Measurements from ENCODE around the gene KRCC1.

KRCC1 gene

DNA sequence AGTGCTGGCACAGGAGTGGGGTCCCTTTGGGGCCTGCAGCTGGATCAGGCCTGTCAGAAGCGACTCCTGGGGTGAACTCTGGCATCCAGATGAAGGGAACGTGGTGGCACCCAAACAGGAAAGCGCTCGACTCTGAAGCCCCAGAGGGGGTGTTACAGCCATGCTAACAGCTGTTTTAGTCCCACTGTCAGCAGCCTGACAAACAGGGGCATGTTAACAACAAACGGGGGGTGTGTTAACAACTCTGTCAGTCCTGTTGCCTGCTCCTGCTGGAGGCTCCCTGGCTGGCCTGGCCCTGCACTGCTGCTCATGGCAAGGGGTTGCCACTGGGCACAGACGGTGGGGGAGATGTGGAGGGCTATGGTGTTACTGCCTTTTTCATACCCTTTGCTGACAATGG lies 36.7 kb downstream of the KRCC1 start:
- TF ChIP-seq SIN3A (IDR thresholded peaks at IDR 0.05; ENCODE audit: borderline replicate concordance, insufficient read depth, low read length) (no peak), TAF1 (IDR thresholded peaks at IDR 0.05; ENCODE audit: borderline replicate concordance, insufficient read depth, low read length) (no peak), POLR2AphosphoS5 (IDR thresholded peaks at IDR 0.05; ENCODE audit: low read depth, low read length) (no peak), FOXP2 (optimal IDR thresholded peaks at IDR 0.05; ENCODE audit: borderline replicate concordance, extremely low read depth, extremely low read length, insufficient read depth) (no peak), REST (IDR thresholded peaks at IDR 0.05; ENCODE audit: insufficient read depth in 1 of 2, low read depth in 2 of 2, low read length in 2 of 2) (no peak)

- TF ChIP-seq TAF1 (IDR thresholded peaks at IDR 0.05; ENCODE audit: borderline replicate concordance, insufficient read depth, low read length) (no peak), FOXP2 (optimal IDR thresholded peaks at IDR 0.05; ENCODE audit: borderline replicate concordance, extremely low read depth, extremely low read length, insufficient read depth) (no peak), POLR2AphosphoS5 (IDR thresholded peaks at IDR 0.05; ENCODE audit: low read depth, low read length) (no peak), REST (IDR thresholded peaks at IDR 0.05; ENCODE audit: insufficient read depth in 1 of 2, low read depth in 2 of 2, low read length in 2 of 2) (no peak), SIN3A (IDR thresholded peaks at IDR 0.05; ENCODE audit: borderline replicate concordance, insufficient read depth, low read length) (no peak)
Observed at GRCh38 chr2:88016960-88017779, 38.4 kb downstream of the KRCC1 start.

DNA sequence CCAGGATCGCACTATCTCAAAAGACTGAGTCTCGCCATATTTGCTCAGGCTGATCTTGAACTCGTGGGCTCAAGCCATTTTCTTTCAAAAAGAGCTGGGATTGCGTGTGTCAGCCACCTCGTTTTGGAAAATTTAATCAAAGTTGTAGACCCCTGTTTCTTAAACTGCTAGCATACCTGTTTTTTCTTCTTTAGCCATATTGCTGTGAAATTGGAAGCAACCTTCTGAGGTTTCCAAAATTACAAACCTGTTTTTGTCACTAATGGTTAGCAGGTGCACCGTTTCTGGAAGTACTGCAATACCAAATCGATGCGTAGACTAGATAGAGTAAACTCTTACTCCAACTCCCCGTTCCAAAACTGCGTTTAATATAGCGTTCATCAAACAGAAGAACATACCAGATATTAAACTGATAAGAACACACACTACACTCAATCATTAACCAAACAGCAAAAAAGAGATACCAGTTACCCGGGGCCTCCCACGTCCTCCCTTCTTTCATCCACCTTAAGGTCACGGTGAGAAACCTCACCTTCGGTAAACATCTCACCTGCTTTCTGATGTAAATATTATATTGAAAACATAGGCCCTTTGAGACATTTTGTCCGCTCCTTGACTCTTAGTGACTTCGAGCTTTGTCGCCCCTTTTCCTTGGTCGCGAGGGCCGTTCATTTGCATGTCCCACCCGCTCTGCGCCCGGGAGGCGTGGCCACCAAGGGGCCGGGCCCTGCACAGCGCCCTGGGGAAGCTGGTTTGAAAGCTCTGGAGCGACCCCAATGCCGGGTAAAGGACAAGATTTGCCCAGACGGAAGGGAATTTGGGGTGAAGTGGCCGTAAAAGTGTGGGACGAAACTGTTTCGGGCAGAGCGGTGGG lies 39.3 kb downstream of the KRCC1 start, which contains the start of gene RNU2-63P:
Gene RNU2-63P, minus strand, starts transcription at position 462 of the 874 bp plus-strand sequence.
- TF ChIP-seq POLR2AphosphoS5 (IDR thresholded peaks at IDR 0.05; ENCODE audit: low read depth, low read length): peak; percentile 47; the same call in 1 of the 2 replicates
- TF ChIP-seq FOXP2 (optimal IDR thresholded peaks at IDR 0.05; ENCODE audit: borderline replicate concordance, extremely low read depth, extremely low read length, insufficient read depth): no peak

DNA sequence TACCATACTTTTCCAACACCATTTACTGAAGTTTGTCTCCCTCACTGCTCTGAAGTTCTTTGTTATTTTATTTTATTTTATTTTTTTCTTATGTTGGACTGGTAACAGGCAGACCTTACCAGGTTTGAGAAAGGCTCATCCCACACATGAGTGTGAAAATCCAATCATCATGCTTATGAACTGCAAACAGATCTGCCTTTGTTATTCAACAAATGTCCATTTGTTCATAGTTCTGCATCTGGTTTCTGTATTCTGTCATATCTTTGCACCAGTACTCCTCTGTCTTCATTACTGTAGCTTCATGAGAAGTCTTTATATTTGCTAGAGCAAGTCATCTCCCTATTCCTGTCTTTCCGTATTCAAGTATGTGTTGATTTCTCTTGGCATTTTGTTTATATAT lies 44.6 kb downstream of the KRCC1 start:
- no peak for TF ChIP-seq REST (IDR thresholded peaks at IDR 0.05; ENCODE audit: insufficient read depth in 1 of 2, low read depth in 2 of 2, low read length in 2 of 2)

GRCh38 chr2:88010136-88010535 lies 45.4 kb downstream of the KRCC1 start:
- TF ChIP-seq SIN3A (IDR thresholded peaks at IDR 0.05; ENCODE audit: borderline replicate concordance, insufficient read depth, low read length) (no peak), POLR2AphosphoS5 (IDR thresholded peaks at IDR 0.05; ENCODE audit: low read depth, low read length) (no peak), REST (IDR thresholded peaks at IDR 0.05; ENCODE audit: insufficient read depth in 1 of 2, low read depth in 2 of 2, low read length in 2 of 2) (no peak), TAF1 (IDR thresholded peaks at IDR 0.05; ENCODE audit: borderline replicate concordance, insufficient read depth, low read length) (no peak), FOXP2 (optimal IDR thresholded peaks at IDR 0.05; ENCODE audit: borderline replicate concordance, extremely low read depth, extremely low read length, insufficient read depth) (no peak)
